Adrenal gland (tissue), 5 donors: ENCODE results near the gene RABGAP1L.

ENCODE experiments used
- POLR2A ChIP-seq, 2 donors: fragments of 450-650 bp; IDR thresholded peaks; one replicate each; pipeline ENCODE4 v1.6.1; 2017; ENCODE audit warnings: antibody characterized with exemption in 2 of 2, mild to moderate bottlenecking in 2 of 2, moderate library complexity in 1 of 2
- TF ChIP-seq, protein P1 (sequence below), 6 experiments: fragments of 450-650 bp in 4 of 6; fragments of 200-600 bp in 2 of 6; sonication (generic) in 1 of 6; IDR thresholded peaks; 1 replicate in 5 of 6; 2 replicates in 1 of 6; pipeline versions ENCODE4 v1.5.1 to v1.8.0; 2016 to 2021; ENCODE audit warnings: antibody characterized with exemption in 6 of 6, mild to moderate bottlenecking in 2 of 6, moderate library complexity in 1 of 6
- donor health status: DM: no; HTN: no; CAD: no.

DNA sequence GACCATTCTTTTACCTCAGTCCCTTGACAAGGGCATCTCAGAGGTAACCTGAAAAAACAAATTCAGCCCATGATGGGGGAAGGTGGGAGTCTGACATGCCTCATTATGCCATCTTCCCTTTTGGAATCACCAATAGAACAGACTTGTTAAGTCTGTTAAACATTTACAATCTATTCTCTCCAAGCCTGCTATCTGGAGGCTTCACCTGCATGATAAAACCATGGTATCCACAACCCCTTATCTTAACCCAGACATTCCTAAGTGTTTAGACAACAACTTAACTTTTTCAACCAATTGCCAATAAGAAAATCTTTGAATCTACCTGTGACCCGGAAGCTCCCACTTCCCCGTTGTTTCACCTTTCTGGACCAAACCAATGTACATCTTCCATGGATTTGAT is 607.4 kb downstream of the RABGAP1L start:
- TF ChIP-seq, protein P1, sequence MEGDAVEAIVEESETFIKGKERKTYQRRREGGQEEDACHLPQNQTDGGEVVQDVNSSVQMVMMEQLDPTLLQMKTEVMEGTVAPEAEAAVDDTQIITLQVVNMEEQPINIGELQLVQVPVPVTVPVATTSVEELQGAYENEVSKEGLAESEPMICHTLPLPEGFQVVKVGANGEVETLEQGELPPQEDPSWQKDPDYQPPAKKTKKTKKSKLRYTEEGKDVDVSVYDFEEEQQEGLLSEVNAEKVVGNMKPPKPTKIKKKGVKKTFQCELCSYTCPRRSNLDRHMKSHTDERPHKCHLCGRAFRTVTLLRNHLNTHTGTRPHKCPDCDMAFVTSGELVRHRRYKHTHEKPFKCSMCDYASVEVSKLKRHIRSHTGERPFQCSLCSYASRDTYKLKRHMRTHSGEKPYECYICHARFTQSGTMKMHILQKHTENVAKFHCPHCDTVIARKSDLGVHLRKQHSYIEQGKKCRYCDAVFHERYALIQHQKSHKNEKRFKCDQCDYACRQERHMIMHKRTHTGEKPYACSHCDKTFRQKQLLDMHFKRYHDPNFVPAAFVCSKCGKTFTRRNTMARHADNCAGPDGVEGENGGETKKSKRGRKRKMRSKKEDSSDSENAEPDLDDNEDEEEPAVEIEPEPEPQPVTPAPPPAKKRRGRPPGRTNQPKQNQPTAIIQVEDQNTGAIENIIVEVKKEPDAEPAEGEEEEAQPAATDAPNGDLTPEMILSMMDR (IDR thresholded peaks at IDR 0.05), result no peak
- no peak for TF ChIP-seq POLR2A (IDR thresholded peaks at IDR 0.05)
